HG03135 (cell line): ENCODE data around the gene MOB3B.

Experiments
- ATAC-seq: cut with Tn5 transposase; IDR thresholded peaks from one replicate; pipeline ENCODE4 v1.9.1; 2021; ENCODE audit warnings: mild to moderate bottlenecking, moderate library complexity; ENCODE audit not compliant: unreplicated experiment

MOB3B gene

DNA sequence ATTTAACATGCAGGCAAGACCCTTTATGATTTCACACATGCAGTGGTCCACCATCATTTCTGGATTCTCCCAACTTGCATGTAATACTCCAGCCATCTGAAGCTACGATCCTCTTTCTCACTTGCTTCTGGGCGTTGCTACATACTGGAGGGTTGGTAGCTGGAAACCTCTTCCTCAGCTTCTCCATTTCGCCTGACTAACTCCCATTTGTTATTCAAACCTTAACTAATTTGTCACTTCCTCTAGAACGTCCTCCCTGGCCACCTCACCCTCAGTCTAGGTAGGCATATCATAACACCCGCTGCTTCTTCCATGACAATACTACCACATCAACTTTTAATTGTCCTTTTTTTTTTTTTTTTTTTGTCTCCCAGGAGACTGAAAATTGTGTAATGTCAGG, 160.0 kb downstream of the MOB3B start:
- ATAC-seq, result no peak

DNA sequence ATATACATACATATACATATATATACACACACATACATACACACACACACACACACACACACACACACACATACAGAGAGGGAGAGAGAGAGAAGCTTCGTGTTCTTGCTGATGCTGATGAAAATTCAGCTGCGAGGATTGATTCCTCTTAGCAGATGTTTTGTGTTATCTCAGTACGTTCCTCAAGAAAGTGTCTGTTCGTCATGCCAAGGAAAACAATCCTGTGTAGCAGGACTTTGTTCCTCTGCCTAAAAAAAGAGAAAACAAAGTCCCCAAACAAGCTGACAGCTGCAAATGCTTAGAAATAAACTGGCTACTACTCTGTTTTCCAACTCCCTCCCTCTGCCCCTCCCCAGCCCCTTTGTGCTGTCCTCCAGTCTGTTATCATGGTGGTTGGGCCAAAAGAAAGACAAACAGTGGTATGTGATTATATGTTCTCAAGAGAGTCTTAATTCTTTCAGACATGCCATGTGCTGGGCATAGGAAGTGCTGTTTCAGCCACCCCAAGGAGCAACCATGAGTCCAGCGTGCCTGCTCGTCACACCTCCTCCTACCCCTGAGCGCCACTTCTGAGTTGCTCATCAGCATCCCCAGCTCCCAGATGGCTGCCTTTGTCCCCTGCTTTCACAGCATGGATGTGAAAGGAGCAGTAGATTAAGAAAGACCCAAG, 161.2 kb downstream of the MOB3B start:
- no peak for ATAC-seq

DNA sequence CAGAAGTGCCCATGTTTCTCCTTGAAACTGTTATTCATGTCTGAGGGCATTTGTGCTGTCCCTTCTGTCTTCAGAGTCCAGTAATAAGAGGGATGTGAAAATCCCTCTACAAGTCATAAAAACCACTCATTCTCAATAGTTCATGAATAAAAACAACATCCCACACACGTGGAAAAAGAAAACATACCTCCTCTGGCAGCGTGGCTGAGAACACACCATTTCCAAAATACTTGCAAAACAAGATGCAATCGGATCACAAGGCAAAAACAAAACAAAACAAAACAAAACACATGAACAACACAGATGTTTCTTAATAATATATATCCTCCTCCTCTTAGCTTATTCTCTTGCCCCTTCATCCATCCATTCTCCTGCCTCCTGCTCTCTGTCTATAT, 161.7 kb downstream of the MOB3B start:
- ATAC-seq, result no peak

DNA sequence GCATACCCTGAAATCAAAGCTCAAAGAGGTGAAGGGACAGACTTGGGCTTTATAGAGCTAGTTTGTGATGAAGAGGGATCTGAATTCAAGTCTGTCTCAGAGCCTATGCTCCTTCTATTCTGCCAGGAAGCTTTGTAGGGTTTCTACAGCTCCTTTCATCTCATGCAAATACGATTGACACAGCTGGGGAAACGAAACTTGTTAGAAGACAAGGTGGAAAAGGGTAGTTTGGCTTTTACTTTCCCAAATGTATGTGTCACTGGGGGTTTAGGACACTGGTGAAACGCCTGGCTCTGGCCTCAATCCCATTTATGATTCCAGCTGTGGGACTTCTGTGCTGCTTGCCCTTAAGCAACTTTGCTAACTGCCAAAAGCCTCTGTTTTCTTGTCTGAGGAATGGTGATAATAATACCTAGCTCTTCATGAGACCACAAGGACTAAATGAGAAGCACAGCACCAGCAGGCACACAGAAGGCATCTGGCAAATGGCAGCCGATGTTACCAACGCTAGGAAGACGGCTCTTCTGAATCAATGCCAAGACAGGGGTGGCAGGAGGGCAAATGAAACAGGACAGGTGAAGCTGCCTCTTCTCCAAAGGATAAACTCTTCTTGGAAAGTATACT, 162.3 kb downstream of the MOB3B start:
- ATAC-seq, result peak; percentile 74

DNA sequence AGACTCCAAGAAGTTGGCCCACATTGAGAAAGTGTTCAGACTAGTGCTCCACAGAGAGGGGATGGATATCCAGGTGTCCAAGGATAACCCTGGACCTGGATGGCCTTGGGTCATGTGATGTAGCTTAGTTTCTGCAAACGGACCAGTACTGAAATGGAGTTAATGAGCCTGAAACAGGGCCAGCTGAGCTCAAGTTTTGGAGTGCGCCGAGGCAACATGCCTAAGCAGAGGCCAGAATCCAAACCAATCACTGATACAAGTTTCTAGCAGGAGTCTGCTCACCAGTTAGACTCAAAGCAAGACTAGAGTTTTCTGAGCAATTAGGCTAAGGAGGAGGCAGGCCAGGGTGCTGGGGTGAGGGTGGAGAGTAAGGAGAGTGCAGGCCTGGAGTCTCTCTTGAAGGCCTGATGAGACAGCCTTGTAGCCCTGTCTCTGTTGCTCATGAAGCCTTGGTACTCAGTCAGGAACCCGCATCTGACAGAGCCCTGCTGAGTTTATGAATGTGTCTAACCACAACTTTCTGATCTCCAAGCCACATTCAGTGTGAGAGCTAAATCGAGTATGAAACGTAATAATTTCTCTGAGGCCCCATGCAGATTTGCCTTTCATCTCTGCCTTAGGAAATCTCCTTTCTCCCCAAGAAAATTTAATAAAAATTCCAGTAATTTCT, 163.8 kb downstream of the MOB3B start:
- ATAC-seq, result peak; percentile 82

DNA sequence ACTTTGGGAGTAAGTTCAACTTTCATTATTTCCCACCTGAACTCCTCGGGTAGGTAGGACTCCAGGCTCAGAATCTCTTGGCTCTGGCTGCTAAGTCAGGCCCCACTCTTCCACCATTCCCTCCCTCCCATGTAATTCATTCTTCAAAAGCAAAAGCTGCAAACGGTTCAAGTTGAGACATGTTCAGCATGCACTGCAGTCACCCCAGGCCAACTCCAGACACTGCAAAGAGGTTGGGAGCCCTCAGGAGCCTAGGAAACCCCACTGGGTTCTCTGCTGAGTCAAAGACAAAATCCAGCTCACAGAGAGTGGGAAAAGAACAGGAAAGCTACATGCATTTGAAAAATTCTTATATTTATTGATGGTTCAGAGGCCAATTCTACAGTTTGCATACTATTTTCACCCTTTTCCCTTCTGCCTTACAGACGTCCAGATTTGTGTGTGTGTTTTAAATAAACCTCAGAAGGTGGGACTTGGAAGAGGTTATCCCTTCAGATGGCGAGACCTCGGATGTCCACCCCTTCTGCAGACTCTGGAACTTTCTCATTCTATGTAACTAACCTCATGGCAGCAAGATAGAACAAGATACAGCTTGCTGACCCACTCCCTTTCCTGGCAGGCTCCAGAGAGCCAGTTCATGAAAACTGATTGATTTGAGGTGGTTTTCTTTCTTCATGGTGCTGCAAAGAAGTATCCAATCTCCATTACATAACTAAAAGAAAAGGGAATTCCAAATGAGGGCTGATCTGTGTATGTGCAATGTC, 167.0 kb downstream of the MOB3B start:
- ATAC-seq, result no peak

DNA sequence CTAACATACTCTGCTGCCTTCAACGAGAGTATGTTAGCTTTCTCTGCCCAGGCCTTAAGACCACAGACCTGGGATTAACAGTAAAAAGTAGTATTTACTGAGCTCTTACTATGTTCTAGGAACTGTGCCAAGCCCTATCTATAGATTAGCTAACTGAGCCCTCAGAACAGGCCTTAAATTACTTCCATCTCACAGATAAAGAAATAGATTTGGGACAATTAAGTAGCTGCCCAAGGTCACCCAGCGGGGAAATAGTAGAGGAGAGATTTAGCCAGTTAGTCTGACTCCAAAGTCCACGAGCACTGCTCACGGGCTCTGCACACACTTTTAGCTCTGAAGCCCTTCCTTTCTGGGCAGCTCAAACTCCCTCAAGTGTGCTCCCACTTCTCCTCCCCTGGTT, 168.1 kb downstream of the MOB3B start:
- no peak for ATAC-seq

DNA sequence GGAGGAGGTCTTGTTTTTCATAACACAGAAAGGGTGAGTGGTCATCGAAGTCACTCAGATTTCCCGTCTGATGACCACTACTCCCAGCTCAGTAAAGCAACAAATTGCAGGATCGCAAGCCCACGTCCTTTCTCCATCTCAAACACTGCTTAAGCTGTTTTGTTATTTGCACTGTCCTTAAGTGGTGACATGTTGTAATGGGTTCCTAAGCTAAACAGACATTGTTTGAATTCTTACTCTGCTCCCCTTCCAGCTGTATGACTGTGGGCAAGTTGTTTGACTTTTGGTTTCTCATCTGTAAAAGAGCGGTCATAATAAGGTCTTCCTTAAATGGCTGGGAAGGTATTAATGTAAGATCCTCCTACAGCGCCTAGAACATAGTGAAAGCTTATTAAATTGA, 169.9 kb downstream of the MOB3B start:
- ATAC-seq, result no peak

DNA sequence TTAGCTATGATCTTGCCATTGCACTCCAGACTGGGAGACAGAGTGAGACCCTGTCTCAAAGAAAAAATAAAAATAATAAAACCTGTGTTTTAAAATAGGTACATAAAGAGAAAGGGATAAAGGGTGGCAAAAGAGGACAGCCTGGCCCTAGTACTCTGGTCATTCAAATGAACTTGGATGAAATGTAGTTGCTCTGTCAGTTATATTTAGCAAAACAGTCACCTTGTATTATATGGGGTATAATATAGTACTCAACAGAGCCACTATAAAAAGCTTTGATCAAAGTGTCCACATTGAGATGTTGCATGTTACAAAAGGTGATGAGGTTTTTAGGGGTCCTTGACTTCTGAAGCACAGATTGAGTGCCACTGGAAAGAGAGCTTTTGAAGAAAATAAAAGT, 171.6 kb downstream of the MOB3B start:
- ATAC-seq, result no peak

DNA sequence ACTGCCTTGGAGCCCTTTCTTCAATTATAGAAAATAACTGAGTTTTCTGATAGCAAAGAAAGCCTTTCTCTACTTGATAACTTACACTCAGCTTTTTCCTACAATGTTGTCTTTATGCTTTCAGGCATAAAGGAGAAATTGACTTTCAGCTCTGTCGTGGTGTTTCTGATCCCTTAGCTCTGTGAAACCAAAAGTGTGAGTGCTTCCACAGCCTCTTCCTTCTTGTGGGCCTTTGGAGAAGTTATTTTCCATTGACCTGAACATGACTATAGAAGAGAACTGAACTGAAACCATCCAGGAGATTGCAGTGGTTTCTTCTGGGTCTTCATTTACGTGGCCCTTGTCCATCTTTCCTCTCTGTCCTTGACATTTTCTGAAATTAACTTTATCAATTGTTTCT, 173.2 kb downstream of the MOB3B start:
- no peak for ATAC-seq

DNA sequence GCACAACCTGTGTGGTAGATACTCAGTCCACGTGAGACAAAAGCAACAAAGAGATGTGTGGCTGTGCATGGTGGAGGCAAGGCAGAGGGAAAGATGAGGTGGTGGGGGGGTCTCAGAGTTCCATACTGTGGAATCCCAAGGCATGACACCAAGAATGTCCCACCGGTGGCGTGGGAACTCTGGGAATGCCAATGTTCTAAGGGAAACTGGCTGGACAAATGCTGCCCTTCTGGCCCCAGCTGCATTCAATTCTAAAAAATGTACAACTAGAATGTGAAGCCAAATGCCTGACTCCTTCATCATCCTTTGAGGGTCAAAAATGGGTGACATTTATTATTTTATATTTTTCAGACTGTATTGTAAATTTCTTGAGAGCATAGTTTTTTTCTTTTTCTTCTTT, 174.4 kb downstream of the MOB3B start:
- no peak for ATAC-seq

DNA sequence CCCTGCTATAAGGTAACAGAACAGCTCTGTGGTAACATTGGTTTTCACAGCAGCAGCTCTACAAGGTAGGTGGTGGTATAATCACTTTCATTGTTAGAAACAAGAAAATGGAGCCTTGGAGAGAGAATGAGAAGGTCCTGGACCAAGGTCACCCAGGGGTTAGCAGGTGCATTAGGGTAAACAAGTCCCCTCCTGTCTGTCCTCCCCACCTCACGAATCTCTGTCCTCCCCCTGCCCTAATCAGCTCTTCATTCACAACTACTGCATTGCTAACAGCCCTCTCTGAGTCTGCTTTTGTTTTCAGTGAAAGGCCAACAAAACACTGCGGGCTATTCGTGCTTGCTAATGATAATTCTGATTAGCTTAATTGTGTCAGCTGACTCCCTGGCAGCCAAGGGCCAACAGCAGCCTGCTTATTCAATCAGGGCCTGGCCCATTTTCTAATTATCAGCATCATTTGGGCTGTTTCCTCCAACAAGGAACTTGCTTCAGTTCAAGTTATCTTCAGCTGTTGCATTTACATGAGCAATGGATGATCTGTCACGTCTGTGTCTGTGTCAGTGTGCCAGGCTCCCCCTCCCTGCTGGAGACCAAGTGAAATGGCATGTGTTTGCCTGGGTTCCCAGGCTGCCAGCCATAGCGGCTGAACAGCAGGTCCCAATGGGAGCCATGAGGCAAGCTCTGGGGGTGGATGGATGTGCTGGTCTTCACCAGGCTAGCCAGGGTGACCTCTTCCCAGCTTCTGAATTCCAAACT, 176.0 kb downstream of the MOB3B start:
- peak; percentile 85 for ATAC-seq

DNA sequence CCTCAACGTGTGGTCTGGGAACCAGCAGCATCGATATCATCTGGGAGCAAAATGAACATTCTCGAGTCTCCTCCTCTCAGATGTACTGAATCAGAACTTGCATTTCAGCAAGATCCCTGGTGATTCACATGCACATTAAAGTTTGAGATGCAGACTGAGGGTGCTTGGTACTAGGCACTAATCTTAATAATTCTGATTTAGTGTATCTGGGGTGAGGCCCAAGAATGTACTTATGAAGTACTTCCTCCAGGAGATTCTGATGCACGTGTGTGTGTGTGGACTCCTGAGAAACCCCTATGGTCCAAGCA, 176.5 kb downstream of the MOB3B start:
- ATAC-seq, result no peak

DNA sequence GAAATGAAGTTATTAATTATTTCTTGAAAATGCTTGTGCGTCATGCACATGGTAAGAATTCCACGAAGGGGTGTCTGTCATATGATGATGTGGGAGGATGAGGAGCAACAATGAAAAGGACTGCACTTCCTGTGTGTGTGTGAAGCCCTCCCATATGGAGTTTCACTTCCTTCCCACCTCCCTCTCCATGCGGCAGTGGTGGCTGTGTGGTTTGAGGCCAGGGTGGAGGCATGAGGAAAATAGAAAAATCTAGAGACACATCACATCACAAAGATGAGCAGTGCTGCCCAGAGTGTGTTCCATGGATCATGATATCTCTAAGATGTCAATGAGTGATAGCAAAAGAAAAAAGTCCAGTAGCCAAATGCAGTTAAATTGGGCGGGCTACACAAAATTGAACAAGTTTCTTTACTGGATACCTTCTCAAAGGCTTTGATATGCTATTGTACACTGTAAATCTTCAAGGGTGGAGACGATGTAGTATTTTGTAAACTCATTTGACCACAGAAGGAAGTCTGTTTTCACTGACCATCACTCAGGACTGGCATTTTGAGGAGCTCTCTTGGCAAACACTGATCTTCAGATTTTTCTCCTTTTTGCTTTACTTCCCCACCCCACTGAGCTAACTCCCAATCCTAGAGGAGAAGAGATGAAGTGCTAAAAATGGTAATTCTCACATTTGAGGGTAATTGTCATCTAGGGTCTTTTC, 177.0 kb downstream of the MOB3B start:
- ATAC-seq, result no peak

DNA sequence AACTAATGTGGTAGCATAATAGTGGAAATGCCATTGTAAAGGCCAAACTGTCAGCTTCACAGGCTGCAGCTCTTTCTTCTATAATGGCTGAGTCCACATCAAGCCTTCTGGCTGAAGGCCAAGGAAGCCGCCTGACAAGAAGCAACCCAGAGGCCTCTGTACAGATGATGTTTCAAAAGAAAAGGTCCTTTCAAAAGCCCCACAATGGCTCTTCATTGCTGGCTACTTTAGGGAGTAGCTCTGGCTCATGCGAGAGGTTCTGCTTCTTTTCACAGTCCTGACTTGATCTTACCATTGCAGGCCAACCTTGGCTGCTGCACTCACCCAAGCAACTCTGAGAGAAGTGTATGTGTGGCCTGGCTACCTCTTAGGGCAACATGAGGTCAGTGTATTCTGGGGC, 178.2 kb downstream of the MOB3B start:
- ATAC-seq, result no peak

DNA sequence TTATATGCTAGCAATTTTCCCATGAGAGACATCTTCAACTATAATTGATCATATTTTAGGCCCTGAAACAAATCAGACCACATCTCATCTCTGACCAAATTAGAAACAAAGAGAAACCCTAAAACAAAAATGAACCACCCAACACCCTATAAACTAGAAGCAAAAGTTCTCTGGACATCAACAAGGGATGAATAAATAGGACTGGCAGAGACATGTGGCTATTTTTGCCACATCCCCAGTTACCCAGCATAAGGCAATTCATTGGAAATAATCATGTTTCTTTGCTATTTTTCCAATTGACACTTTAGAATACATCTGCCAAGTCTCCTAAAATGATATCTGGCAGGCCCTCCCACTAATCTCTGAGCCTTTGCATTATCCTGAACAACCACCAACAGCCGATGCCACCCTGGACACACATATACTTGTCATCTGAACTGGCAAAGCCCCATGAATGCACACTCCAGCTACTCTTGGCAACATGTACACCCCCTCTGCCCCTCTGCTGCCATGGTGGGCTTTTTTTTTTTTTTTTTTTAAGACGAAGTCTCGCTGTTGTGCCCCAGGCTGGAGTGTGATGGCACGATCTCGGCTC, 179.1 kb downstream of the MOB3B start:
- no peak for ATAC-seq

DNA sequence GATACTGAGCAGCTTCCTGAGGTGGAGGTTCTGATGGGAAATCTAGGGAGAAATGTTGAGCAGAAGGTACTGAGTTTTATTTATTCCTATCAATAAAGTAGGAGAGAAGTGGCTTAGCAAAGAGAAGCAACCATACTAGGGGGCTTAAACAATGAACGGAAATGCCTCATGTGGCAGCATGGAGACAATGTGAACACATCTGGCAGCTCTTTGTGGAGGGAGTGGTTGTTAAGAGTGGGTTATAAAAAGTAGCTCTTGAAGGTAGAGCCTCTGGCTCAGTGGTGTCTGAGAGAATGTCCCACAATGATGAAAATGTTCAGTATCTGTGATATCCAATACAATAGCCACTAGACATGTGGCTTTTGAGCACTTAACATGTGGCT, 179.9 kb downstream of the MOB3B start:
- ATAC-seq, result no peak

DNA sequence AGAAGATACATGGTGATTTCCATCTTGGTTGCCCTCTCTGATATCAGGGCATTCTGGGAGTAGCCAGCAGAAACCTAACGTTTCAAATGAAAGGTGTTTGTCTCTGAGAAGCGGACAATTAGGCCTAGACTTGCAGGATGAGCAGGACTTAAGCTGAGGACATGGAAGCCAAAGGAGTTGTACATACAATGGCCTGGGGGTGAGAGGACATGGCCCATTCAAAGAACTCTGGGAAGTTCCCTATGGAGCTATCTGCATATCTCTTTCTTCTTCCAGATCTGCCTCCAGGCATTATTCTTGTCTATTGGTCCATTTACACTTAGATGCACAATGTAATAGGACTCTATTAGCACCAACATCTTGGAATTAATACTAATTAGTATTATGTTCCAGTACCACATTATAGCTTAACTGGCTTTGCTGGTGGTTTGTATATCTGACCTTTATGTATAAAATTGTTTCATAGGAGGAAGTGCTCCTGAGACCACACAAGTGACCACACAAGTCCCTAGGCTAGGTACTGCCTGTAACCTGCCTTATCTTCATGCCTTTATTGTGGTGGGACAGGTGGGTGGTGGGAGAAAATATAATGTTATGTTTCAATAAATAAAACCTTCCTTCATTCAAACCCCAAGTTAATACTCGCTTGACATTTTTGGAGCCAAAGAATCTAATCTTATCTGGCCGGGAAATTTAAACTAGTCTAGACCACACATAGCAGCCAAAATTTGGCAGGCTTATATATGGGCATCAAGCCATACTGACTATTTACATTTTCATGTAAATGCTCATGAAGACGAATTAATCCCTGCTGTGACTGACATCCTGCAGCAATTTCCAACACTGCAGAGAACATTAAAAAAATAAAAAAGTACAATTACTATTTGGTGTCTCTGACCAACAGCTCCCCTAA, 180.6 kb downstream of the MOB3B start:
- no peak for ATAC-seq

DNA sequence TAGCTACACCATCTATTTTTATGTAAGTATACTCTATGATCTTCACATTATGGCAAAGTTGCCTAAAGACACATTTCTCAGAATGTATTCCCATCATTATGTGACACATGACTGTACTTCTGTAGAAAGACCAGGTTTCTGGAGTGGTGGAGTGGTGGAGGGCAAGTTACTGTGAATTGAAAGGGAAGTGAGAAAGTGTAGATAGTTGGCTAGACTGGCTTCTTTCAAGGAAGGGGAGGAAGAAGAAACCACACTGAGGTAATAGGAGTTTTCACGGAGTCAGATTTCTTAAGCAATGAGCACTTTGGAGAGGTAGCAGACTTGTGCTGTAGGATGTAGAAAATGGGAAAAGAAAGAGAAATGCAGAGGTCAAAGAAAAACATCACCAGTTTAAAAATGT, 181.7 kb downstream of the MOB3B start:
- no peak for ATAC-seq
